ENCODE data around the gene DAB2IP. TPM values are rescaled to one million over a fixed set of nuclear protein-coding genes. Genes with fewer than 3 reads are reported as not detected.

Gene DAB2IP
- total RNA-seq, 1 experiment from 2014 or later: 56.3 TPM

DNA sequence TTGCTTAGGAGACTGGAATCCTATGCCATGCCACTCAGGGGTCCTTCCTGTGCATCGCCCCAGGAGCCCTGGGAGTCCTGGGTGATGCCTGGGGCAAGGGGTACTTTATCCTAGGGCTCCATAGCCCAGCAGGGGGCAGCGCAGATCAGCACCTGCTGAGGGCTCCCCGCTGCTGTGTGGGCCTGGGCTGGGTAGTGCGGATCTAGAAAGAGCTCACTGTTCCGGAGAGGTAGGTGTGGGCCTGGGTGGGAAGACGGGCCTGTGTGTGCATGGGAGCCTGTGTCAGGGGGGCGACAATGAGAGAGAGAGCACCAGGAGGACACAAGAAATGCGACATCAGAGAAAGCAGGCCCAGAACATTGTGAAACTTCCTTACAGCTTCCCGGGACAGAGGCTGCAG lies 11.4 kb upstream of the DAB2IP start:
- TF ChIP-seq, protein P1, sequence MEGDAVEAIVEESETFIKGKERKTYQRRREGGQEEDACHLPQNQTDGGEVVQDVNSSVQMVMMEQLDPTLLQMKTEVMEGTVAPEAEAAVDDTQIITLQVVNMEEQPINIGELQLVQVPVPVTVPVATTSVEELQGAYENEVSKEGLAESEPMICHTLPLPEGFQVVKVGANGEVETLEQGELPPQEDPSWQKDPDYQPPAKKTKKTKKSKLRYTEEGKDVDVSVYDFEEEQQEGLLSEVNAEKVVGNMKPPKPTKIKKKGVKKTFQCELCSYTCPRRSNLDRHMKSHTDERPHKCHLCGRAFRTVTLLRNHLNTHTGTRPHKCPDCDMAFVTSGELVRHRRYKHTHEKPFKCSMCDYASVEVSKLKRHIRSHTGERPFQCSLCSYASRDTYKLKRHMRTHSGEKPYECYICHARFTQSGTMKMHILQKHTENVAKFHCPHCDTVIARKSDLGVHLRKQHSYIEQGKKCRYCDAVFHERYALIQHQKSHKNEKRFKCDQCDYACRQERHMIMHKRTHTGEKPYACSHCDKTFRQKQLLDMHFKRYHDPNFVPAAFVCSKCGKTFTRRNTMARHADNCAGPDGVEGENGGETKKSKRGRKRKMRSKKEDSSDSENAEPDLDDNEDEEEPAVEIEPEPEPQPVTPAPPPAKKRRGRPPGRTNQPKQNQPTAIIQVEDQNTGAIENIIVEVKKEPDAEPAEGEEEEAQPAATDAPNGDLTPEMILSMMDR (IDR thresholded peaks at IDR 0.05; ENCODE audit: unreplicated experiment): peak; percentile 71
- intact Hi-C loops (cut with micrococcal nuclease; ENCODE audit: unreplicated experiment): no loop called here
- BruUV-seq (replicated peaks): no TSS peak
- Mint-ChIP-seq H3K4me1 (ENCODE audit: low read depth, unreplicated experiment) (peaks cover 16% of the 10 kb centered on the region), H3K4me3 (ENCODE audit: low read depth, unreplicated experiment) (no peak overlapping the region), H3K9me3 (ENCODE audit: low read depth, unreplicated experiment) (no peaks in the 10 kb centered on the region), H3K36me3 (ENCODE audit: insufficient read depth, unreplicated experiment) (no peaks in the 10 kb centered on the region), H3K27ac (ENCODE audit: unreplicated experiment) (no peak overlapping the region), H3K27me3 (ENCODE audit: unreplicated experiment) (no peaks in the 10 kb centered on the region)
- peak; percentile 58 for DNase-seq
- CTCF ChIA-PET: interaction anchor here (0.7 to 1.3 kb wide), 4 partner anchors 44 to 94 kb away, joined by 3 to 7 read pairs (median 4); no protein-coding TSS in a partner anchor

DNA sequence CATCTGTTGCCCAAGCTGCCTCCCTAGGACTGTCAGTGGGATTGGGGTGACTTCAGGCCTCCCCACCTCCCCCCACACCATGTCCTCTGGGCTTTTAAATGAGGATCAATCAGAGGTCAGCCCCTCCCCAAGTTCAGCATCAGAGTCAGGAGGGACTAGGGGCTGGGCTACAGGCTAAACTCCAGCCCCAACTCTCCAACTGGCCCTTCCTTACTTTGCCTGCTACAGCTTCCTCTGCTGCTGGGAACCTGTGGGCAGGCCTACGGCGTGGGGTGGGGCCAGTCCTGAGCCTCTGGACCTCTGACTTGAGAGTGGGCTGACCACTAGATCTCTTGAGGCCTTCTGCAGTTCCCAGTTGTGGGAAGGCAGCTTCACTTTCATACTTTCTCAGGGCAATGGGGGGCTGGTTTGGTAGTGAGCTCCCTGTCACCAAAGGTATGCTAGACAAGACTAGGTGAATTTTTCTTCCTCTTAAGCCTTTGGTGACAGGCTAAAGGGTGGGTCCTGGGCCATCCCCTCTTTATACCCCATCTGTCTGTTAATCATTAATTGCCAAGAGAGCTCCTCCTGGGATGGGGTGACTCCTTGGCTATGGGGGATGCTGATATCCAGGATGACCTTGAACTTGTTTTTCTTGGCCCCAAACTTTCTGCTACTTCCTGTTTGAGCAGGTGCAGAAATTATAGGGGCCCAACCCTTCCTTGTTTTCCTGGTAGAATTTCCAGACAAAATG lies 10.8 kb upstream of the DAB2IP start:
- no TSS peak for BruUV-seq (replicated peaks)
- TF ChIP-seq, protein P1 (IDR thresholded peaks at IDR 0.05; ENCODE audit: unreplicated experiment): no peak
- intact Hi-C loops (cut with micrococcal nuclease; ENCODE audit: unreplicated experiment): no loop called here
- Mint-ChIP-seq H3K4me1 (ENCODE audit: low read depth, unreplicated experiment) (peaks cover 13% of the 10 kb centered on the region), H3K36me3 (ENCODE audit: insufficient read depth, unreplicated experiment) (no peaks in the 10 kb centered on the region), H3K9me3 (ENCODE audit: low read depth, unreplicated experiment) (no peaks in the 10 kb centered on the region), H3K4me3 (ENCODE audit: low read depth, unreplicated experiment) (no peak overlapping the region), H3K27me3 (ENCODE audit: unreplicated experiment) (no peaks in the 10 kb centered on the region), H3K27ac (ENCODE audit: unreplicated experiment) (no peak overlapping the region)
- CTCF ChIA-PET: interaction anchor here (0.7 to 1.3 kb wide), 4 partner anchors 43 to 95 kb away, joined by 3 to 7 read pairs (median 4); no protein-coding TSS in a partner anchor
- DNase-seq: no peak

DNA sequence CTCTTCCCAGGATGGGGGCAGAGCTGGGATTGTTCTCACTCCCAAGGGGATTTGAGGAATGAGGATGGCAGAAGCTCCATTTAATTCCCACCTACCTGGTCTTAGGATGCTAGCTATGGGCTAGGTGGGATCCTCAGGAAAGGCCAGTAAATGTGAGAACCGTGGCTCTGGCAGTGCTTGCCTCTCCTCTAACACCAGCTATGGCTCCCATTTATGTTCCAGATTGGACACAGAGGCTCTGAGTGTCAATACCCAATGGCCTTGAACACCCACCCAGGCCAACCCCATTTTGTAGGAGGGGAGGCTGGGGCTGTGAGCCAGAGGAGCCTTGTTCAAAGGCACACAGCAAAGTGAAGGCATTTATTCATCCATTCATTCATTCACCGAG lies 10.2 kb upstream of the DAB2IP start:
- no peak for DNase-seq
- Mint-ChIP-seq H3K4me1 (ENCODE audit: low read depth, unreplicated experiment) (peaks cover 13% of the 10 kb centered on the region), H3K9me3 (ENCODE audit: low read depth, unreplicated experiment) (no peaks in the 10 kb centered on the region), H3K27me3 (ENCODE audit: unreplicated experiment) (no peaks in the 10 kb centered on the region), H3K36me3 (ENCODE audit: insufficient read depth, unreplicated experiment) (no peaks in the 10 kb centered on the region), H3K27ac (ENCODE audit: unreplicated experiment) (no peak overlapping the region), H3K4me3 (ENCODE audit: low read depth, unreplicated experiment) (no peak overlapping the region)
- CTCF ChIA-PET: interaction anchor here (1.3 kb wide), 1 partner anchor 91 kb away, joined by 4 read pairs; no protein-coding TSS in a partner anchor
- TF ChIP-seq, protein P1 (IDR thresholded peaks at IDR 0.05; ENCODE audit: unreplicated experiment): no peak
- intact Hi-C loops (cut with micrococcal nuclease; ENCODE audit: unreplicated experiment): no loop called here
- no TSS peak for BruUV-seq (replicated peaks)

DNA sequence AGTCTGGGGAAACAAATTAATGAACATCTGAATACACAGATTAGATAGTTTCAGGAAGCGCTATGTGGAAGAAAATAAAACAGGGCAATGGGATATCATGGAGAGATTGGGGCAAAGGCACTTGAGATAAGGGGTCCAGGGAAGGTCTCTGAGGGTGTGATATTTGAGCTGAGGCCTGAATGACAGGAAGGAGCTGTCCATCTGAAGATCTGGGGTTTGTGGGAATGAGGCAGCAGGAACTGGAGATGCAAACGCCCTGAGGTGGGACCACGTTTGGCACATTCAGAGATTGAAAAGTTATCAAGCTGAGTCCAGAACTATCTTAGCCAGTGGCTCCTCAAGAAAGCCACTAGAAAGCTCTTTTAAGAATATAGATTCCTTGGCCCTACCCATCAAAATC lies 8.7 kb upstream of the DAB2IP start:
- BruUV-seq (replicated peaks): no TSS peak
- Mint-ChIP-seq H3K27me3 (ENCODE audit: unreplicated experiment) (no peaks in the 10 kb centered on the region), H3K9me3 (ENCODE audit: low read depth, unreplicated experiment) (no peaks in the 10 kb centered on the region), H3K36me3 (ENCODE audit: insufficient read depth, unreplicated experiment) (no peaks in the 10 kb centered on the region), H3K27ac (ENCODE audit: unreplicated experiment) (no peak overlapping the region), H3K4me1 (ENCODE audit: low read depth, unreplicated experiment) (peaks cover 10% of the 10 kb centered on the region), H3K4me3 (ENCODE audit: low read depth, unreplicated experiment) (no peak overlapping the region)
- intact Hi-C loops (cut with micrococcal nuclease; ENCODE audit: unreplicated experiment): no loop called here
- DNase-seq: no peak
- CTCF ChIA-PET: no interaction called here
- TF ChIP-seq, protein P1 (IDR thresholded peaks at IDR 0.05; ENCODE audit: unreplicated experiment): no peak

All from Calu3 (cell line).